ENCODE data around the gene LRRC63.
"Not testable (repeated sequence)": the region's sequence is repeated elsewhere in the genome, so short reads cannot be mapped to it uniquely, and the experiment has no call there.

The LRRC63 gene

GRCh38 chr13:46181840-46182490 lies 29.8 kb upstream of the LRRC63 start, which contains the start of gene LCP1:
Gene LCP1, minus strand, starts transcription at chr13:46182177. Its CDS starts 22,515 bp downstream, at chr13:46159662.
- no peak for DNase-seq (ENCODE audit: low spot score)

- DNase-seq (ENCODE audit: low spot score), result no peak
Observed at GRCh38 chr13:46182491-46182877, 29.2 kb upstream of the LRRC63 start.

GRCh38 chr13:46183018-46183946 lies 28.4 kb upstream of the LRRC63 start:
- no peak for DNase-seq (ENCODE audit: low spot score)

- no peak for DNase-seq (ENCODE audit: low spot score)
Observed at GRCh38 chr13:46184277-46184699, 27.4 kb upstream of the LRRC63 start.

- DNase-seq (ENCODE audit: low spot score), result no peak
Observed at GRCh38 chr13:46185634-46186033, 26.1 kb upstream of the LRRC63 start.

GRCh38 chr13:46192412-46192811 lies 19.3 kb upstream of the LRRC63 start:
- no peak for DNase-seq (ENCODE audit: low spot score)

GRCh38 chr13:46195016-46195415 lies 16.7 kb upstream of the LRRC63 start:
- DNase-seq (ENCODE audit: low spot score), result no peak

- DNase-seq (ENCODE audit: low spot score), result no peak
Observed at GRCh38 chr13:46197299-46198048, 14.3 kb upstream of the LRRC63 start.

- no peak for DNase-seq (ENCODE audit: low spot score)
Observed at GRCh38 chr13:46198696-46199193, 13.0 kb upstream of the LRRC63 start.

GRCh38 chr13:46202188-46202795 lies 9.4 kb upstream of the LRRC63 start:
- DNase-seq (ENCODE audit: low spot score), result no peak

GRCh38 chr13:46202966-46203365 lies 8.8 kb upstream of the LRRC63 start:
- DNase-seq (ENCODE audit: low spot score), result no peak

- DNase-seq (ENCODE audit: low spot score), result no peak
Observed at GRCh38 chr13:46206143-46206542, 5.6 kb upstream of the LRRC63 start.

GRCh38 chr13:46207828-46208227 lies 3.9 kb upstream of the LRRC63 start:
- DNase-seq (ENCODE audit: low spot score), result no peak

- no peak for DNase-seq (ENCODE audit: low spot score)
Observed at GRCh38 chr13:46210362-46211083, 1.2 kb upstream of the LRRC63 start.

GRCh38 chr13:46211116-46211482 lies 629 bp upstream of the LRRC63 start:
- DNase-seq (ENCODE audit: low spot score), result no peak

- DNase-seq (ENCODE audit: low spot score), result no peak
Observed at GRCh38 chr13:46213242-46213641, 1.5 kb downstream of the LRRC63 start.

GRCh38 chr13:46214741-46215140 lies 3.0 kb downstream of the LRRC63 start:
- not testable (repeated sequence) for DNase-seq (ENCODE audit: low spot score)

GRCh38 chr13:46220234-46220633 lies 8.5 kb downstream of the LRRC63 start:
- not testable (repeated sequence) for DNase-seq (ENCODE audit: low spot score)

GRCh38 chr13:46229251-46229650 lies 17.5 kb downstream of the LRRC63 start:
- no peak for DNase-seq (ENCODE audit: low spot score)

- no peak for DNase-seq (ENCODE audit: low spot score)
Observed at GRCh38 chr13:46232281-46232680, 20.6 kb downstream of the LRRC63 start.

GRCh38 chr13:46235286-46235685 lies 23.6 kb downstream of the LRRC63 start:
- no peak for DNase-seq (ENCODE audit: low spot score)

All from LoVo (cell line).